HT-29 (cell line): ENCODE results near the gene FGF1. TPM values are rescaled to one million over a fixed set of nuclear protein-coding genes. Genes with fewer than 3 reads are reported as not detected.

Experiments
- DNase-seq: peaks from one replicate; pipeline ENCODE4 v3.0.0-alpha.2; 2015; ENCODE audit warnings: low spot score
- total RNA-seq: library from RNA; depleted of rRNA; stranded (reverse); fragments of >200 nt; shearing (Covaris generic); gene quantifications from 2 replicates; pipeline ENCODE4 v1.2.3, GENCODE V29; 2014

FGF1 gene
- total RNA-seq, 1 experiment from 2014 or later: not detected

DNA sequence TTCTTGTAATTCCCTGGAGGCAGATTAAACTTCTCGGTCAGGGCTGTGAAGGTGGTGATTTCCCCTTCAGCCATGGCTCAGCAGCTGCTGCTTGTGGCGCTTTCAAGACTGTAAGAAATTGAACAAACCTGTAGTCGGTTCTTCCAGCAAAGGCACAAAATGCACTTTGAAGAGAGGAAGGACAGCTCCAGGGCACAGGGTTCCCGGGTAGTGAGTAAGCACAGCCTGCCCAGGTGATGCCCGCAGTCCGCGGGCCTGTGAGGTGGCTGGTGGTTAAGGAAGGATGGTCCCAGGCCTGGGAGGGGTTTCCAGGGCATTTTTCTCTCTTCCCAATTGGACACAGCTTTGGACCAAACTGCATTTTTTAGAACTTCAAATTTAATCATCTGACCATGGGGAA is 71.8 kb downstream of the FGF1 start:
- no peak for DNase-seq

GRCh38 chr5:142613271-142613671 is 72.6 kb downstream of the FGF1 start:
- no peak for DNase-seq

DNA sequence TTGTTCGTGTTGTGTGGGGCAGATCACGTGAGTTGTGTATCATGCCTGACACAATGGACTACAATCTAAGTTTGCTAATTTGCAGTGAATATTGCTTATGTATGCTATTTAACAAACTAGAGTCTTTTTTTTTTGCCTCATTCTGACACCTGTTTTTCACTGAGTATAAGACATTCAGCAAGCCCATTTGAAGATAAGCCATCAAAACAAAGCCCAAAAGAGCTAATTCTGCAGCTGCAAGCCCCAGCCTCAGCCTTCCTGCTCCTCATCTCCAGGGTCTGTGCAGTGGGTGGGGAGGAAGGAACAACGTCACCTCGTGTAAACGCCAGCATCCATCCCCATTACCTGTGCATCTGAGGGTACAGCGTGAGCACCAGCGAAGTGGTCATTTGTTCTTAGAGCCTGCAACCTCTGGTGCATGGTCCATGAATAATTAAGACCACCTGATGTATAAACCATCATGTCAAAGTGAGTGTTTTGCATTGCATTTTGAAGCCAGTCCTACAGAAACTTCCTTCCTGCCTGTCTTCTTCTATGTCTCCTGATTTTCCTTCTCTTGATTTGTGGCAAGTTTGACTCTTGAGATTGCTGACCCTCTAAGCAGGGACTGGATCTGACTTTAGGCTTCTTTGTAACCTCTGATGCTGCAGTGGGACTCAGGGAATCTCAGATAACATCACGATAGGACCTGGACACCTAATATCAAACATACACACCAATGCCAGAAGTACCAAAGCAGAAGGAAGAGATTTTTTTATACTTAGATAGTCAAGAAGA is 73.2 kb downstream of the FGF1 start:
- DNase-seq: no peak

DNA sequence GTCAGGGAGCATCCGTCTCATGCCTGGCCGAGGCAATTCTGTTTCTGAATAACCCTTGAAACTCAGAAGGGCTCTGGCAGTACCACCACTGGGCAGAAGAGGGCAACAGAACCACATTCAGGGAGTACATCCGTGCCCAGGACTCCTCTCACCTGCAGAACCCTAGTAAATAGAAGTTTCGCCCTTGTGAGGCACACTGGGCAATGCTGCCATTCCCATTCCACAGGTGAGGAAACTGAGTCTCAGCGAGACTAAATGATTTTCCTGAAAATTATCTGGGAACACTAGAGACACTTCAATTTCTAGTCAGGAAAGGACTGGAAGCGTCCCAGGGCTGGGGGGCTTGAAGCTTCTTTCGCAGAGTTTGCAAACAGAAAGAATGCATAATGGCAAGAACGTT is 74.7 kb downstream of the FGF1 start:
- peak; percentile 67 for DNase-seq

DNA sequence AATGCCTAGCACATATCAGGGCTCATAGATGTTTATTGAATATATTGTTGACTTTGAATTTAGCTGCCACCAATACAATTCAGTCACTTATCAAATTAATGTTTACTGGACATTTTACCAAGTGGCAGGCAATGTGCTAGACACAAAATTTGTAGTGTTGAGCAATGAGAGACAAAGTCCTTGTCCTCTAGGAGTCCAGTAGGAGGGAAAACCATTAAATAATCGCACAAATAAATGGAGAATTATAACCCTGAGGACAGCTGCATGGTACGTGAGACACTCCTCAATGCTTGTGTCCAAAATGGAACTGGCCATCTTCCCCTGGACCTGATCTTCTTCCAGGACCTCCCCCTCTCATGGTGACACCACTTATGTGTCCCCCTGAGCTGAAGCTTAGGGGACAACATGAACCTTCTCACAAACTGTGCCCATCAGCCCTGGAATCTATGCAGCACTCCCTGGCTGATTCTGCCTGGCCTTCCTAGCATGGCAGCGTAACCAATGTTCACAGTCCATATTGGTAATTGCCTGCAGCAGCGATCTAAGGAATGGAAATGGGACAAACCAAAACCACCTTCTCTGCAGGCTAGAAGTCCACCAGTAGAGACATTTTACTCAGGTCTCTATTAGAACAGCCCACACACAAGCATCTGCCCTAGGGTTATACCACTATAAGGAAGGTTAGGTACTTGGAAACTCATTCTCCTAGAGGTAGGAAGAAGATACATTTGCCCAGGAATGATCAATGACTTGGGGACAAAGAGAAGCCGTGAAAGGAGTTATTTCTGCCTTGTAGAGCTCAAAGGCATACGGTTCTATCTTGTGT is 75.5 kb downstream of the FGF1 start:
- no peak for DNase-seq

DNA sequence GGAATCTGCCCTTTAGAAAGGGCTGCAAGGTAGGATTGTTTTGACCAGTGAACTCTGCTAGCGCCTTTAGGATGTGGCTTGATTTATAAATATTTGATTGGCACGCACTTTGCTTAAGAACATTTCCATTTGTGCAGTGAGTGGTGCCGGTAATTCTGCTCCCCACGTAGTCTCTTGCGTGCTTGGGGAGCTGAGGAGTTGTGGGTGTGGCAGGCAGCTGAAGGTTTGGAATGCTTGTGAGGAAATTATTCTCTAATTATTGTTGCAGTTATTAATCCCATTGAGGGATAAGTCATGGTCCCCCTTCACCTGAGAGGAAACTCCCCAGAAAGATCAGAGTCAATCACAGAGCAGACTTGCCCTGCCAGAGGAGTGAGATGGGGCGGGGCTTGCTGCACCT is 76.7 kb downstream of the FGF1 start:
- no peak for DNase-seq

- no peak for DNase-seq
Observed at GRCh38 chr5:142608081-142608480, 77.8 kb downstream of the FGF1 start.

DNA sequence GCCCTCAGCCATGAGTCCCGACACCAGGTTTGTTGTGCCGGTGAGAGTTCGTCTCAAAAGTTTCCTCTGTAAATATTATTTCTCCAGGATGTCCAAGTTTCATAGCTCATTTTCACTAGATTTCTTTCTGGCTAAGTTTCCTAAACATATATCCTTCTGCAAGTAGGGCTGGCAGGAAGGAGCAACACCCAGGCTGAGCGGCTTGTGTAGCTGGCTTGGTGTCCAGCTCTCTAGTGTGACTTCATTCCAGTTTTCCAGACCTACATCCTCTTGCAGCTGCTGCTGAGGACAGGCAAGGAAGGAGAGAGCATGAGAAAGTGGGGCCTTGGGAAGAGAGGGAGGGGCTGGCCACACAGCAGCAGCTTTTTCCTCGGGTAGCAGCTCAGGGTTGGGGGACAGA is 80.3 kb downstream of the FGF1 start:
- DNase-seq: no peak

DNA sequence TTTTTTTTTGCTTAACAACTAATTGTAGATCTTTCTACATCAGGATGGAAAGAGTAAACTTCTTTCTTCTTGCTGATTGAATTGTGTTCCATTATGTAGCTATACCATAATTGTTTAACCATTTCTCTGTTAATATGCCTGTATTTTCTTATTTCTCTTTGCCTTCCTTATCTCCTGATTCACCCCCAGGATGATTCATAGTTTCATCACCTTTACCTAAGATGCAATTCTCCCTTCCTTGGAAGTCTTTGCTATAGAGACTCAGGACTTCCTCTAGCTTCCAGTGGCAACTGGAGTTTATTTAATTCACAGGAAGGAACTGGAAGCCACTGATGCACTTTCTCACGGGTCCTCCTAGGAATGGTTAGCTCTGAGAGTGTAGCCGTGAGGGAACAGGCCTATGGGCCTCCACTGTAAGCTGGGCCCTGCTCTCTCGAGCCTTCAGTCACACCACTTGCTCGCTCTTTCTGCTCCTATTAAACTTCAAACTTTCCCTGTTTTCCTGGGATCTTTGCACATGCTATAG is 83.1 kb downstream of the FGF1 start:
- DNase-seq: no peak

GRCh38 chr5:142601432-142601831 is 84.5 kb downstream of the FGF1 start:
- peak; percentile 16 for DNase-seq

DNA sequence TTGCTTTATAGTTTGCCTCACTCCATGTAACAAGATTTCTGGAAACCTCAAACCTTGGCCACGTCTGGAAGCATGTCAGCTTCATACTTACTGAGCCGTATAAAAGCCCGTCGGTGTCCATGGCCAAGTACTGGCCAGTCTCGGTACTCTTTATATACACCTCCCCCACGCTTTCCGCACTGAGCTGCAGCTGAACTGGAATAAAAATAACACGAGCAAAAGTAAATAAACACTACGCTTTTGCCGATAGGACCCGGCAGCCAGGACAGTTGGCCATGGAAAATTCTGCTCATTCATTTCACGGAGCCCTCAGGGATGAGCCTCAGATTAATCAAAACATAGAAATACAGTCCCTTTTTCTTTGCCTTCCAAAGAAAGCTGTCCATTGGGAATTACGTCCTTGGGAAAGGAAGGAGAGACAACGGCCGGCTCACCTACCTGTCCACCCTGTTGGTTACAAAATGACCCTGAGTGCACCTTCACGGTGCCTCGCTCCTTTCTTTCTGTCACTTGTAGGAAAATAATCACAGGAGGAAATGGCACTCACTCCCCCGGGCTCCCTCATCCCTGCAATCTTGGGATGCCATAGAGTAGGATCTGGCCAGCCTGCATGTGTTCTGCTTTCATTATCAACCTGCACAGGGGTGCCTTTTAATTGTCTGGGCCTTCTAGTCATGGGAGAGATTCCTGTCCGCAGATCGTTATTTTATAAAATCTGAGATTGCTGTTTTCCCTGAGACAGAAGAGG is 85.1 kb downstream of the FGF1 start:
- DNase-seq: no peak

GRCh38 chr5:142600092-142600491 is 85.8 kb downstream of the FGF1 start:
- no peak for DNase-seq

- no peak for DNase-seq
Observed at GRCh38 chr5:142598338-142598700, 87.6 kb downstream of the FGF1 start.

DNA sequence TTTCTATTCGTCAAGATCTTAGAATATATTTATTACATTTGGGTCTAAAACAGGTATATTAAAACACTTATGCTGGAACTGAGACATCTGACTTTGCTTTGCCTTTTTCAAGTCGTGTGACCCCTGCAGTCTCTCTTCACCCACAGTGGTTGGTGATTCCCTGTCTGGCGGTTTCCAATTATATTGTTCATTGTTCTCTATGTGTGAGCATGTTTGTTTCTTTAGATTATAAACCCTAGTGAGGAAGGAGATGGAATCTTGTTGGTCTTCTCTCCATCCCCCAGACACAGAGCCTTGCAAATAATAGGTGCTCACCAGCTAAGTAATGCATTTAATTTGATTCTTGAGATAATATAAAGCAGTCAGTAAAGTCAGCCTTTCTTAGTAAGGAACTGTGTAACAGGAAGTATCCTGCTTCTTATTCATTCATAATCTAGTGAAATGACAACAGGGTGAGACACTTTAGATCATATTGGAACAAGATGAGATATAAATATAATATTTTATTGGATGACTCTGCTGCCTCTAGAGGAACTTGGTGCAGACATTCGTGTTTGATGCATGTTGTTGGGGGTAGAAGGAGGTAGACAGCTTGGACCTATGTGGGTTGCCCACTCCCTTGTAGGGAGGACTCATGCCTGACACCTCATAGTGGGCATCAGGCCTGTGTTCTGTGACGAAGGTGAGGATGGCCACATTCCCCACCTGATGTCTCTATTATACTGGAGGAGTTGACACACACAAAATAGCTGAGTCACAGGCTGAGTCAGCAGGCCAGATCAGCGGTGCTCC is 88.1 kb downstream of the FGF1 start:
- DNase-seq: peak; percentile 66

GRCh38 chr5:142597025-142597424 is 88.9 kb downstream of the FGF1 start:
- no peak for DNase-seq

- DNase-seq: no peak
Observed at GRCh38 chr5:142592365-142592764, 93.5 kb downstream of the FGF1 start.

- no peak for DNase-seq
Observed at GRCh38 chr5:142590451-142591231, 95.2 kb downstream of the FGF1 start.

DNA sequence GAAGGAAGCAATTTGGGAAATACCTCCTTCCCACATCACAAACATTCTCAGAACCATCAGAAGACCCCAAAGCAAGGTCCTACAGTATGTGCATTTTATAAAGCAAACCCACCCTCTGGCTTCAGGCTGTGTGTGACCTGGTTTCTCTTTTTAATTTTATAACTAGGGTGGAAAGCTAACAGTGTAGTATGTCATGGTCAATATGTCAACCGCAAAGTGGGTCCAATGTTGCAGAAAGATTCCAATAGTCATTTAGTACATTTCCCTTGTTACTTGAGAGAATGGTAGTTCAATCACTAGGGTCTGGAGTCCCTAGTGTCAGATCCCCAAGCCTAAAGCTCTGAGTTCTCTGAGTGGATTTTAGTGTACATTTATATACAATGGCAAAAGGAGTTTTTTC is 96.2 kb downstream of the FGF1 start:
- DNase-seq: no peak

DNA sequence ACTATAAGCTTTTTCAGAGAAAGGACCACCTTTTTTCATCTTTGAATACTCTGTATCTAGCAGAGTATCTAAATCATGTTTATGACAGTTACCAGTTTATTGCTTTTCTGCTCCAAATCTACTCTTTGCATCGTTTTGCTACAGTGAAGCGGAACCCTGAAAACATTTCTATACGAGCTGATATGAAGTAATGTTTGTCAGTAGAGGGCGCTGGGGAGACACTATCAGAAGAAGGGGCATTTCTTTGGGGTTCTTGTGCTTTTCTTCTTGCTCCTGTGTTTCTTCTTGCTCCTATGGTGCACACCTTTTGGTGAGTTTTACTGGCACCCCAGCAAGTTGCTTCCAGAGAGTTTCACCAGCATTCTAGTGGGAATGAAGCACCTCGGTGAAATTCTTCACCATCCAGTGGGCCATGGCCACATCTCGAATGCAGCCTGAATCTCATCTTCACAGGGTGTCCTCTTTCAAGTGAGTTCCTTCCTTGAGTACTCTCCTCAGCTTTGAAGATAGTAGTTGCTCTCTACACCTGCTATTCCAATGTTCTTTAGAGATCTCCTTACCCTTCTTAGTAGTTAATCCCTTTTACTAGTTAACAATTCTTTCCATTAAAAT is 98.4 kb downstream of the FGF1 start:
- peak; percentile 57 for DNase-seq

- no peak for DNase-seq
Observed at GRCh38 chr5:142586552-142586951, 99.3 kb downstream of the FGF1 start.
